ENCODE results near the gene SPTBN1. TPM values are rescaled to one million over a fixed set of nuclear protein-coding genes. Genes with fewer than 3 reads are reported as not detected.

SPTBN1 gene
- total and polyA plus RNA-seq, 3 donors from 2014 or later: 143 to 366 (median 278) TPM

GRCh38 chr2:54575379-54575888, 119.3 kb downstream of the SPTBN1 start:
- DNase-seq: no peak
- H3K4me1 ChIP-seq: peaks cover 50% of the 10 kb centered on the region
- no peaks in the 10 kb centered on the region for H3K9me3 ChIP-seq
- H3K36me3 ChIP-seq (ENCODE audit: low read depth, missing control alignments): no peaks in the 10 kb centered on the region
- TF ChIP-seq, protein P1, sequence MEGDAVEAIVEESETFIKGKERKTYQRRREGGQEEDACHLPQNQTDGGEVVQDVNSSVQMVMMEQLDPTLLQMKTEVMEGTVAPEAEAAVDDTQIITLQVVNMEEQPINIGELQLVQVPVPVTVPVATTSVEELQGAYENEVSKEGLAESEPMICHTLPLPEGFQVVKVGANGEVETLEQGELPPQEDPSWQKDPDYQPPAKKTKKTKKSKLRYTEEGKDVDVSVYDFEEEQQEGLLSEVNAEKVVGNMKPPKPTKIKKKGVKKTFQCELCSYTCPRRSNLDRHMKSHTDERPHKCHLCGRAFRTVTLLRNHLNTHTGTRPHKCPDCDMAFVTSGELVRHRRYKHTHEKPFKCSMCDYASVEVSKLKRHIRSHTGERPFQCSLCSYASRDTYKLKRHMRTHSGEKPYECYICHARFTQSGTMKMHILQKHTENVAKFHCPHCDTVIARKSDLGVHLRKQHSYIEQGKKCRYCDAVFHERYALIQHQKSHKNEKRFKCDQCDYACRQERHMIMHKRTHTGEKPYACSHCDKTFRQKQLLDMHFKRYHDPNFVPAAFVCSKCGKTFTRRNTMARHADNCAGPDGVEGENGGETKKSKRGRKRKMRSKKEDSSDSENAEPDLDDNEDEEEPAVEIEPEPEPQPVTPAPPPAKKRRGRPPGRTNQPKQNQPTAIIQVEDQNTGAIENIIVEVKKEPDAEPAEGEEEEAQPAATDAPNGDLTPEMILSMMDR (IDR thresholded peaks at IDR 0.05): no peak
- TF ChIP-seq POLR2A (IDR thresholded peaks at IDR 0.05): no peak
- no peak overlapping the region for H3K27ac ChIP-seq
- 82 to 85% methylated on average over 9 of the region's 9 CpGs for WGBS, 2 donors
- intact Hi-C loops (cut with DNase I; ENCODE audit: low total_unique reads): no loop called here
- H3K27me3 ChIP-seq: no peaks in the 10 kb centered on the region
- H3K4me3 ChIP-seq: no peak overlapping the region

GRCh38 chr2:54577035-54577434, 120.9 kb downstream of the SPTBN1 start:
- DNase-seq: no peak

DNA sequence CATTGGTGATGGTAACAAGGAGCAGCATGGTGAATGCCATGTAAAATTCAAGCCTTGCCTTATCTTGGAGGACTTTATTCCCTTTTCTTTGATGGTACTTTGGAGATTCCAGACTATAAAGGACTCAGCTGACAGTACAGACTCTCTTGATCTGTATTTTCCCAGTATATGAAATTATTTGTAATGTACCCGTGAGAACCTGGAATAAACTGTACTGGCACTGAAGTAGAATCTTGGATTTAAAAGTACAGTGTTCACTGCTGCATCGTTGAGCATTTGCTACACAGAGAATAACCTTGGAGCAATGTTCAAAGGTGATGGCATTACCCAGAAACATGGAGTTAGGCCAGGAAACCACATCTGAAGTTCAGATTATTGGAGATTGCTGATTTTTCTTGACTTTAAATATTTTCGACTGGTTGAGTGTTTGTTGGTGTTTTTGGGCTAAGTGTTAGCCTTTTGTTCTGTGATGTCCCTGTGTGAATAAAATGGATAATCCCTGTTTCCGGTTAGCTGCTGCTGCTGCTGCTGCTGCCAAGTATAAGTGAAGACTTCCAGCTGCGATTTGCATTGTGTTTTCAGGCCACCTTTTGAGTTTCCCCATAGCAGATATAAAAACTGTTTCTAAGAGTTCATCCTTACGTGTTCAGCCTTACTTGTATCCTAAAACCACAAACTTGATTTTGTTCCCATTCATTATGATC, 122.0 kb downstream of the SPTBN1 start:
- DNase-seq: no peak
- WGBS, 2 donors: 40 to 50% methylated on average over 6 of the region's 6 CpGs
- TF ChIP-seq POLR2A (IDR thresholded peaks at IDR 0.05): no peak
- TF ChIP-seq, protein P1 (IDR thresholded peaks at IDR 0.05): no peak

More at GRCh38 chr2:54577035-54577434, 120.9 kb downstream of the SPTBN1 start:
- intact Hi-C loops (cut with DNase I; ENCODE audit: low total_unique reads): no loop called here
- no peaks in the 10 kb centered on the region for H3K9me3 ChIP-seq
- no peak overlapping the region for H3K27ac ChIP-seq
- no peaks in the 10 kb centered on the region for H3K36me3 ChIP-seq (ENCODE audit: low read depth, missing control alignments)
- H3K4me1 ChIP-seq: peaks cover 39% of the 10 kb centered on the region
- H3K27me3 ChIP-seq: no peaks in the 10 kb centered on the region
- TF ChIP-seq, protein P1 (IDR thresholded peaks at IDR 0.05): no peak
- no peak for TF ChIP-seq POLR2A (IDR thresholded peaks at IDR 0.05)
- no peak overlapping the region for H3K4me3 ChIP-seq
- 31 to 36% methylated on average over 3 of the region's 3 CpGs for WGBS, 2 donors

DNA sequence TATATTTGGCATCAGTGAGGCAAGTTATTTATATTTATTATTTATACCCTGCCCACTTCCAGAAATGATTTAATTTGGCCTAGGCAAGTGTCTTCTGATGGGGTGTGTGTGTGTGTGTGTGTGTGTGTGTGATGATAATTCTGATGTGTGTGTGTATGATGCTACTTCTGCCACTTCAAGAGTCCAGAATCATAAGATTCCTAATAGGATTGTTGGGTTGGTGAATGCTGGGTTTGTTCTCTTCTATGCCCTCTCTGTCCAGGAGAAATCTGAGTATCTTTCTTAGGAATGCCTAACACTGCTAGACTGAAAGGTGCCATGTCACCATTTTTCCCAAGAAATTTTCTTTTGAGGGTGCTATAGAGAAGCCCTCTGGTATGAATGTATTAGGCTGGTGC, 122.5 kb downstream of the SPTBN1 start:
- intact Hi-C loops (cut with DNase I; ENCODE audit: low total_unique reads): no loop called here
- peaks cover 25% of the 10 kb centered on the region for H3K4me1 ChIP-seq
- H3K9me3 ChIP-seq: no peaks in the 10 kb centered on the region
- H3K27ac ChIP-seq: no peak overlapping the region
- TF ChIP-seq, protein P1 (IDR thresholded peaks at IDR 0.05): no peak
- TF ChIP-seq POLR2A (IDR thresholded peaks at IDR 0.05): no peak
- no peak overlapping the region for H3K4me3 ChIP-seq
- no peaks in the 10 kb centered on the region for H3K27me3 ChIP-seq
- H3K36me3 ChIP-seq (ENCODE audit: low read depth, missing control alignments): no peaks in the 10 kb centered on the region
- DNase-seq: no peak

More for the DNA sequence above, 122.0 kb downstream of the SPTBN1 start:
- intact Hi-C loops (cut with DNase I; ENCODE audit: low total_unique reads): no loop called here
- Histone ChIP-seq H3K27me3 (no peaks in the 10 kb centered on the region), H3K36me3 (ENCODE audit: low read depth, missing control alignments) (no peaks in the 10 kb centered on the region), H3K4me1 (peaks cover 29% of the 10 kb centered on the region), H3K9me3 (no peaks in the 10 kb centered on the region), H3K4me3 (no peak overlapping the region), H3K27ac (no peak overlapping the region)
